Endothelial cell (in vitro differentiated cells): ENCODE data around the gene HSD3B1. TPM values are rescaled to one million over a fixed set of nuclear protein-coding genes. Genes with fewer than 3 reads are reported as not detected.

Source experiments
- DNase-seq: peaks from one replicate; pipeline ENCODE4 v3.0.0; 2021; ENCODE audit warnings: low spot score
- H3K27ac Mint-ChIP-seq: one replicate; pipeline ENCODE4 v1.8.0; 2021; ENCODE audit warnings: mixed read lengths, inconsistent platforms; ENCODE audit not compliant: unreplicated experiment
- H3K27me3 Mint-ChIP-seq: one replicate; pipeline ENCODE4 v1.8.0; 2021; ENCODE audit warnings: mild to moderate bottlenecking, moderate library complexity, mixed read lengths, inconsistent platforms; ENCODE audit not compliant: unreplicated experiment
- H3K36me3 Mint-ChIP-seq: one replicate; pipeline ENCODE4 v1.8.0; 2021; ENCODE audit warnings: mild to moderate bottlenecking, low read depth, mixed read lengths, inconsistent platforms; ENCODE audit not compliant: unreplicated experiment
- H3K4me1 Mint-ChIP-seq: one replicate; pipeline ENCODE4 v1.8.0; 2021; ENCODE audit warnings: mild to moderate bottlenecking, mixed read lengths, inconsistent platforms; ENCODE audit not compliant: unreplicated experiment
- H3K4me3 Mint-ChIP-seq: one replicate; pipeline ENCODE4 v1.8.0; 2021; ENCODE audit warnings: mild to moderate bottlenecking, mixed read lengths, inconsistent platforms; ENCODE audit not compliant: unreplicated experiment
- H3K9me3 Mint-ChIP-seq: one replicate; pipeline ENCODE4 v1.8.0; 2021; ENCODE audit warnings: mixed read lengths, inconsistent platforms; ENCODE audit not compliant: unreplicated experiment
- total RNA-seq: library from RNA; stranded (reverse); fragmentation: NEBNext Ultra II Directional; extraction: Animal tissue kit (Norgen Biotek cat#: 25700); gene quantifications from one replicate; pipeline ENCODE4 v1.2.1, GENCODE V29; 2021; ENCODE audit not compliant: unreplicated experiment
- TF ChIP-seq, protein P1 (sequence below): fragments of 200-600 bp; sonication (generic); IDR thresholded peaks from one replicate; pipeline ENCODE4 v1.5.0; 2021; ENCODE audit warnings: antibody characterized with exemption; ENCODE audit not compliant: unreplicated experiment

Gene HSD3B1
- total RNA-seq, 1 donor from 2014 or later, result not detected

DNA sequence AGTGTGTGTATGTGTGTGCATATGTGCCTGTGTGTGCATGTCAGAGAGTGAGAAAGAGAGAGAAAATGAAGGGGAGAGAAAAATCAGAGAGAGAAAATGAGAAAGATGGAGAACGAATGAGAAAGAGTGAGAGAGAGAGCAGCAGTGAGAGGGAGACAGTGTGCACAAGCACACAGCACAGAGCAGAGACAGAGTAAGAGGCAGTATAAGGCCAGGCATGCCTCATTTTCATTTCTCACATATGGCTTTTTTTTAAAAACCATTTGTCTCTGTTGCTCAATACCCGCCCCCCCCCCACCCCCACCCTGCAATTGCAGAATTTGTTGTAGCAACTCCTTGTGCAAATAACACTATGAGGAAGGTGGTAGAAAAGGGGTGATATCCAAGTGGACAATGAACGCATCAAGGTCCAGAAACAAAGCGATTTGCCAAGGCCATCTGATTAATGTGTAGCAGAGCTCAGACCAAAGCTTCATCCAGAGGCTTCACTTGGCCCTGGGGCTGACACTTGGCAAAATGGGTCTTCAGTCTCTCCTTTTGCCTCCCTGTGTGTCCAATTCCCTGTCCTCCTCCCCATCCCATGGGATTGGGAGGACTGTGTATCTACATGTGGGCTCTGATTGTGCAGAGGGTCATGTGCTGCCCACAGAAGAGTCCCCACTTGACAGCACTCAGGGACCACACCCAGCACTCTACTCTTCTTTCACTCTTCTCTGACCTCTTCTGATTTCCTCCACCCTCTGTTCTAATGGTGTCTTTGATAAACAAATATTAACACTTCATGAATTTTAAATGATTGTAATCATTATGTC is 38.9 kb upstream of the HSD3B1 start:
- no peak overlapping the region for H3K27ac Mint-ChIP-seq
- TF ChIP-seq, protein P1, sequence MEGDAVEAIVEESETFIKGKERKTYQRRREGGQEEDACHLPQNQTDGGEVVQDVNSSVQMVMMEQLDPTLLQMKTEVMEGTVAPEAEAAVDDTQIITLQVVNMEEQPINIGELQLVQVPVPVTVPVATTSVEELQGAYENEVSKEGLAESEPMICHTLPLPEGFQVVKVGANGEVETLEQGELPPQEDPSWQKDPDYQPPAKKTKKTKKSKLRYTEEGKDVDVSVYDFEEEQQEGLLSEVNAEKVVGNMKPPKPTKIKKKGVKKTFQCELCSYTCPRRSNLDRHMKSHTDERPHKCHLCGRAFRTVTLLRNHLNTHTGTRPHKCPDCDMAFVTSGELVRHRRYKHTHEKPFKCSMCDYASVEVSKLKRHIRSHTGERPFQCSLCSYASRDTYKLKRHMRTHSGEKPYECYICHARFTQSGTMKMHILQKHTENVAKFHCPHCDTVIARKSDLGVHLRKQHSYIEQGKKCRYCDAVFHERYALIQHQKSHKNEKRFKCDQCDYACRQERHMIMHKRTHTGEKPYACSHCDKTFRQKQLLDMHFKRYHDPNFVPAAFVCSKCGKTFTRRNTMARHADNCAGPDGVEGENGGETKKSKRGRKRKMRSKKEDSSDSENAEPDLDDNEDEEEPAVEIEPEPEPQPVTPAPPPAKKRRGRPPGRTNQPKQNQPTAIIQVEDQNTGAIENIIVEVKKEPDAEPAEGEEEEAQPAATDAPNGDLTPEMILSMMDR, result no peak
- no peaks in the 10 kb centered on the region for H3K4me1 Mint-ChIP-seq
- no peaks in the 10 kb centered on the region for H3K36me3 Mint-ChIP-seq
- no peaks in the 10 kb centered on the region for H3K9me3 Mint-ChIP-seq
- no peak for DNase-seq
- no peak overlapping the region for H3K4me3 Mint-ChIP-seq
- peaks cover 3% of the 10 kb centered on the region for H3K27me3 Mint-ChIP-seq

DNA sequence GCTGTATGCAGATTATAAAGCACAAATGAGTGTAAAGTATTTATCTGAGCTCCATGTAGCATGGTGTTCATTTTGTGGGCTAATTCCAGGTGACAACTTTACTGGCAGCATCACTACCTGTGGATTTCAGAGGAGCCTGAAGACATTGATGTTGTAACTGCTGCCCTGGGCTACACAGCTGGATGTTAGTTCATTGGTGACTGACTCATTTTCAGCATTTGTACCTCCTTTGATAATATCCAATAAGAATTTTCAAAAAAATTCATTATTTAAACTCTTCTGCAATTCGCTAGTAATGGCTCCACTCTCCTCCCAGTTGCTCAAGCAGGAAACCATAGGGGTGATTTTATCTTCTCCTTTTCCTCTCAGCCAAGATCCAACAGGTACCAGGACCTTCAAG is 37.3 kb upstream of the HSD3B1 start:
- Mint-ChIP-seq H3K4me1 (no peaks in the 10 kb centered on the region), H3K9me3 (no peaks in the 10 kb centered on the region), H3K36me3 (no peaks in the 10 kb centered on the region), H3K27me3 (peaks cover 3% of the 10 kb centered on the region), H3K4me3 (no peak overlapping the region), H3K27ac (no peak overlapping the region)
- TF ChIP-seq, protein P1, result no peak
- DNase-seq, result no peak

DNA sequence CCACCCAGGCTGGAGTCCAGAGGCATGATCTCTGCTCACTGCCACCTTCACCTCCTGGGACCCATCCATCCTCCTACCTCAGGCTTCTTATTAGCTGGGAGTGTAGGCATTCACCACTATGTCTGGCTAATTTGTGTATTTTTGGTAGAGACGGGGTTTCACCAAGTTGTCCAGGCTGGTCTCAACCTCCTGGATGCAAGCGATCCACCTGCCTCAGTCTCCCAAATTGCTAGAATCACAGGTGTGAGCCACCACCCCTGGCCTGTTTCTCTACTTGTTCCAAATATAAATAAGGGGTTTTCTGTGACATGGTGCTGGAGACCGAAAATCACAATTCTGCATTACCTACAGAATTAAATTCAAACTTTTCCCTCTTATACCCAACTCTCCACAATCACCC is 36.6 kb upstream of the HSD3B1 start:
- Mint-ChIP-seq H3K27ac (no peak overlapping the region), H3K27me3 (peaks cover 3% of the 10 kb centered on the region)

DNA sequence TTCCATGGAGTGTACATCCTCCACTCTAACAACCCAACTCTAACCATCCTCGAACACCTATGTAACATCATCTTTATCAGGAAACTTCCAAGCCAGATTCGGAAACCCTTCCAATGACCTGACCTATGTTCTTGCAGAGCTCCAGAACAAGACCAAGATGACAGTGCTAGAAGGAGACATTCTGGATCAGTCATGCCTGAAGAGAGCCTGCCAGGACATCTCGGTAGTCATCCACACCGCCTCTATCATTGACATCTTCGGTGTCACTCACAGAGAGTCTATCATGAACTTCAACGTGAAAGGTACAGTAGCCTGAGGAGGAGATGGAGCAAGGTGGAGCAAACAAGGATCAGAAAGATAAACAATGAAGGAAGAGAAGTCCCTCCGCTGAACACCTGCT is 36.1 kb upstream of the HSD3B1 start:
- TF ChIP-seq, protein P1, result no peak
- Mint-ChIP-seq H3K36me3 (no peaks in the 10 kb centered on the region), H3K4me1 (no peaks in the 10 kb centered on the region), H3K9me3 (no peaks in the 10 kb centered on the region), H3K27me3 (peaks cover 3% of the 10 kb centered on the region), H3K4me3 (no peak overlapping the region), H3K27ac (no peak overlapping the region)
- DNase-seq, result no peak

More for the DNA sequence above, 36.6 kb upstream of the HSD3B1 start:
- Mint-ChIP-seq H3K4me1 (no peaks in the 10 kb centered on the region), H3K36me3 (no peaks in the 10 kb centered on the region), H3K9me3 (no peaks in the 10 kb centered on the region), H3K4me3 (no peak overlapping the region)
- no peak for DNase-seq
- TF ChIP-seq, protein P1, result no peak

DNA sequence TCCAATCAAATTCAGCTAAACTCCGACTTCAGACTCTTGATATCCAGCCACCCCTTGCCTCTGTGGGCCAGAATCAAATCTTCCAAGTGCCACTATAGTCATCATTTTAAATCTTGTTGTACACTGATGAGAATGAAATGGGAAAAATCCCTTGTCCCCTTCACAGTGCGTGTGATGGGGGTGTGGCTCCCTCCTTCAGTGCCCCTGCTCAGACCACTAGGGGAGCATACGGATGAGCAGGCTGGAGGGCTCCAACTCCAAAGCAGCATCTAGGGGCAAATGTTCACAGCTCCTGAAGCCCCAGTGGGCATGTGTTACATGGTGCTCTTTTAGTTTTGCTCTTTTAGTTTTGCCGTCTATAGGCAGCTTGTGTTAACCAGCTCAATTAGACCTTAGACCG is 35.4 kb upstream of the HSD3B1 start:
- Mint-ChIP-seq H3K9me3 (no peaks in the 10 kb centered on the region), H3K27ac (no peak overlapping the region), H3K4me3 (no peak overlapping the region), H3K36me3 (no peaks in the 10 kb centered on the region), H3K27me3 (peaks cover 5% of the 10 kb centered on the region), H3K4me1 (no peaks in the 10 kb centered on the region)
- TF ChIP-seq, protein P1, result no peak
- DNase-seq, result no peak
